HEK293 (cell line): ENCODE measurements around the gene RNF4.

ENCODE experiments used
- CTCF ChIA-PET: fragments of 350-600 bp; formaldehyde crosslinking; extraction: SDS; loops from one replicate; lab custom pipeline; 2021; ENCODE audit warnings: antibody characterized with exemption; lab: Yijun Ruan, JAX
- POLR2A ChIA-PET: fragments of 300-600 bp; formaldehyde crosslinking; extraction: SDS; loops from one replicate; lab custom pipeline; 2020; ENCODE audit warnings: antibody characterized with exemption, inconsistent platforms; lab: Yijun Ruan, JAX
- H3K27ac ChIP-seq: fragments of 200-500 bp; sonication (Bioruptor generic); 2 replicates; pipeline ENCODE4 v1.5.1; 2014; ENCODE audit warnings: low read depth, low read length, control low read depth, inconsistent platforms; ENCODE audit errors: extremely low read depth
- H3K36me3 ChIP-seq, 2 experiments: fragments of 200-500 bp in 1 of 2; sonication (Bioruptor generic) in 1 of 2; 1 replicate in 1 of 2; 2 replicates in 1 of 2; pipeline ENCODE4 v1.5.1; 2014 to 2017; ENCODE audit warnings: inconsistent platforms in 2 of 2, low read length in 2 of 2; ENCODE audit not compliant: control insufficient read depth in 2 of 2, insufficient read depth in 1 of 2
- H3K4me1 ChIP-seq: fragments of 200-500 bp; sonication (Bioruptor generic); 2 replicates; pipeline ENCODE4 v1.5.1; 2014; ENCODE audit warnings: mild to moderate bottlenecking, low read length, inconsistent platforms; ENCODE audit not compliant: control insufficient read depth, insufficient read depth
- H3K4me3 ChIP-seq: 2 replicates; pipeline ENCODE4 v1.5.1; 2011; ENCODE audit warnings: low read depth, mild to moderate bottlenecking, control low read depth, low read length, moderate library complexity
- H3K9me3 ChIP-seq: fragments of 200-500 bp; sonication (Bioruptor generic); 2 replicates; pipeline ENCODE4 v1.5.1; 2014; ENCODE audit warnings: low read depth, low read length, inconsistent platforms; ENCODE audit not compliant: control insufficient read depth, insufficient read depth
- BCL11A ChIP-seq: fragments of 450-650 bp; formaldehyde crosslinking; IDR thresholded peaks from 2 replicates; pipeline ENCODE4 v1.5.1; 2016; ENCODE audit warnings: low read depth, missing biosample characterization, missing genetic modification characterization
- PRDM6 ChIP-seq: fragments of 450-650 bp; formaldehyde crosslinking; IDR thresholded peaks from 2 replicates; pipeline ENCODE4 v1.5.1; 2017; ENCODE audit warnings: missing biosample characterization, missing genetic modification characterization
- SP3 ChIP-seq: fragments of 450-650 bp; formaldehyde crosslinking; IDR thresholded peaks from 2 replicates; pipeline ENCODE4 v1.5.1; 2016; ENCODE audit warnings: missing biosample characterization, missing genetic modification characterization
- TSHZ1 ChIP-seq: fragments of 450-650 bp; formaldehyde crosslinking; IDR thresholded peaks from 2 replicates; pipeline ENCODE4 v1.5.1; 2016; ENCODE audit warnings: missing biosample characterization, missing genetic modification characterization, borderline replicate concordance
- ZBTB10 ChIP-seq: fragments of 450-650 bp; formaldehyde crosslinking; IDR thresholded peaks from 2 replicates; pipeline ENCODE4 v1.5.1; 2016; ENCODE audit warnings: missing biosample characterization, missing genetic modification characterization
- ZBTB17 ChIP-seq: fragments of 450-650 bp; formaldehyde crosslinking; IDR thresholded peaks from 2 replicates; pipeline ENCODE4 v1.5.1; 2016; ENCODE audit warnings: missing biosample characterization, missing genetic modification characterization
- ZNF112 ChIP-seq: fragments of 450-650 bp; formaldehyde crosslinking; IDR thresholded peaks from 2 replicates; pipeline ENCODE4 v1.5.0; 2017; ENCODE audit warnings: missing biosample characterization, missing genetic modification characterization
- ZNF146 ChIP-seq: fragments of 450-650 bp; formaldehyde crosslinking; IDR thresholded peaks from 2 replicates; pipeline ENCODE4 v1.5.1; 2016; ENCODE audit warnings: missing biosample characterization, missing genetic modification characterization
- ZNF239 ChIP-seq: fragments of 450-650 bp; formaldehyde crosslinking; IDR thresholded peaks from 2 replicates; pipeline ENCODE4 v1.5.1; 2016; ENCODE audit warnings: missing biosample characterization, missing genetic modification characterization
- ZNF350 ChIP-seq: fragments of 450-650 bp; formaldehyde crosslinking; IDR thresholded peaks from 2 replicates; pipeline ENCODE4 v1.5.0; 2017; ENCODE audit warnings: missing biosample characterization, mild to moderate bottlenecking, missing genetic modification characterization
- ZNF354C ChIP-seq: fragments of 450-650 bp; formaldehyde crosslinking; IDR thresholded peaks from 2 replicates; pipeline ENCODE4 v1.5.1; 2016; ENCODE audit warnings: missing biosample characterization, missing genetic modification characterization, low read depth, borderline replicate concordance
- ZNF416 ChIP-seq: fragments of 450-650 bp; formaldehyde crosslinking; IDR thresholded peaks from 2 replicates; pipeline ENCODE4 v1.5.1; 2016; ENCODE audit warnings: missing biosample characterization, missing genetic modification characterization
- ZNF423 ChIP-seq: fragments of 450-650 bp; formaldehyde crosslinking; IDR thresholded peaks from 2 replicates; pipeline ENCODE4 v1.5.1; 2016; ENCODE audit warnings: missing biosample characterization, missing genetic modification characterization
- ZNF48 ChIP-seq: fragments of 450-650 bp; formaldehyde crosslinking; IDR thresholded peaks from 2 replicates; pipeline ENCODE4 v1.5.1; 2016; ENCODE audit warnings: missing biosample characterization, missing genetic modification characterization
- ZNF488 ChIP-seq: fragments of 450-650 bp; formaldehyde crosslinking; IDR thresholded peaks from 2 replicates; pipeline ENCODE4 v1.5.1; 2016; ENCODE audit warnings: missing biosample characterization, missing genetic modification characterization
- ZNF548 ChIP-seq: fragments of 450-650 bp; formaldehyde crosslinking; IDR thresholded peaks from 2 replicates; pipeline ENCODE4 v1.5.1; 2016; ENCODE audit warnings: missing biosample characterization, missing genetic modification characterization
- ZNF580 ChIP-seq: fragments of 450-650 bp; formaldehyde crosslinking; IDR thresholded peaks from 2 replicates; pipeline ENCODE4 v1.5.1; 2016; ENCODE audit warnings: missing biosample characterization, missing genetic modification characterization
- ZNF624 ChIP-seq: fragments of 450-650 bp; formaldehyde crosslinking; IDR thresholded peaks from 2 replicates; pipeline ENCODE4 v1.5.1; 2017; ENCODE audit warnings: missing biosample characterization, missing genetic modification characterization
- ZNF660 ChIP-seq: fragments of 450-650 bp; IDR thresholded peaks from 2 replicates; pipeline ENCODE4 v1.5.1; 2018; ENCODE audit warnings: missing biosample characterization, mild to moderate bottlenecking, missing genetic modification characterization
- ZNF843 ChIP-seq: fragments of 450-650 bp; formaldehyde crosslinking; IDR thresholded peaks from 2 replicates; pipeline ENCODE4 v1.5.1; 2016; ENCODE audit warnings: missing biosample characterization, missing genetic modification characterization
- ZXDB ChIP-seq: fragments of 450-650 bp; formaldehyde crosslinking; IDR thresholded peaks from 2 replicates; pipeline ENCODE4 v1.5.1; 2016; ENCODE audit warnings: missing biosample characterization, missing genetic modification characterization
- TF ChIP-seq, protein P1 (sequence below): fragments of 450-650 bp; formaldehyde crosslinking; IDR thresholded peaks from 2 replicates; pipeline ENCODE4 v1.5.1; 2016; ENCODE audit warnings: missing biosample characterization, missing genetic modification characterization
- TF ChIP-seq, protein P2 (sequence below): fragments of 450-650 bp; formaldehyde crosslinking; IDR thresholded peaks from 2 replicates; pipeline ENCODE4 v1.5.1; 2017; ENCODE audit warnings: missing biosample characterization, missing genetic modification characterization

The RNF4 gene

DNA sequence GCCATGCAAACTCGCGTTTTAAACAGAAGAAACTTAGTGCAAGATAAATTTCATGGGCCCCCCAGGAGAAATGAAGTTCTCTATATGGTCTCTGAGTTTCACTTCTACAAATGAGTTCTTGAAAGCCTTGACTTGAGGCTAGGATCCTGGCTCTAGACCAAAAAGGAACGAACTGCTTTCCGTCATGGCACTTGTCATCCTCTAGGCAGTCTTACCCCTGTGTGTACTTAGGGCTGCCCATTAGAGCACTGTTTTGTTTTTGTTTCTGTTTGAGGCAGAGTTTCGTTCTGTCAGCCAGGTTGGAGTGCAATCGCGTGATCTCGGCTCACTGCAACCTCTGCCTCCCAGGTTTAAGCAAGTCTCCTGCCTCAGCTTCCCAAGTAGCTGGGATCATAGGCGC is 29.0 kb downstream of the RNF4 start (continued):
- TF ChIP-seq ZBTB10 (tag by site-specific recombination) (no peak), ZNF416 (tag by site-specific recombination) (no peak), ZNF354C (tag by site-specific recombination) (no peak), ZBTB17 (tag by site-specific recombination) (no peak), BCL11A (tag by site-specific recombination) (no peak), ZNF112 (tag by site-specific recombination) (no peak), ZNF146 (tag by site-specific recombination) (no peak), ZNF239 (tag by site-specific recombination) (no peak), ZNF660 (no peak), ZNF350 (tag by site-specific recombination) (no peak)
- TF ChIP-seq, all 188 proteins: peak for 0

- H3K4me1 ChIP-seq, result no peaks in the 10 kb centered on the region
- peaks cover 18 to 86% of the 10 kb centered on the region in 2 experiments; a peak in 2 of 3 replicates for H3K36me3 ChIP-seq
- no peak for TF ChIP-seq ZNF624 (tag by site-specific recombination)
- no peak for TF ChIP-seq TSHZ1 (tag by site-specific recombination)
- no peak for TF ChIP-seq ZNF580 (tag by site-specific recombination)
- TF ChIP-seq, all 188 proteins: peak for 0
- H3K27ac ChIP-seq, result no peak overlapping the region
- no peak overlapping the region for H3K4me3 ChIP-seq
- H3K9me3 ChIP-seq, result no peaks in the 10 kb centered on the region
- CTCF ChIA-PET, result no interaction called here
- POLR2A ChIA-PET, result no interaction called here
Measured at GRCh38 chr4:2500547-2500946, 31.6 kb downstream of the RNF4 start.

DNA sequence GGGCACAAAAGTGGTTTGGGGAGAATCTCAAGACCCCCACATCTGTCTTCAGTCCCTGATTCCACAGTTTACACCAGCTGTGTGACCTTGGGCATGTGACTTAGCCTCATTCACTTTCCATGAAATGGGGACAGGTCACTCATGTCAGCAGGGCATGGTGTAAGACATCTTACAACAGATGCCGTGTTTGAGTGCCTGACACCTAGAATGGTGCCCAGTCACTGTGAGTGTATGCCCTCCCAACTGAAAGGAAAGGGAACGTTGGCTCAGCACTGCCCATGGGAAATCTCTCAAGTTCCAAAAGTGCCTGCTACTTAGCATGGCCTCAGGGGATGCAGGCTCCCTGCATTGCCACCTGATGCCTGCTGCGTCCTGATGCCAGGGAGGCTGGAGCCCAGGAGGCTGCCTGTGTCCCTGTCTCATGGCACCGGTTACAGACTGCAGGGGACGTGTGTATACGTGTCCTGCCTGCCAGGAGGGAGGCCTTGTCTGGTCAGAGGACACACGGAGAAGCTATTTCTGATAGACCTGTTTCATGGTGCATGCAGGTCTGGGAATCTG is 32.2 kb downstream of the RNF4 start:
- H3K36me3 ChIP-seq, result peaks cover 18 to 86% of the 10 kb centered on the region in 2 experiments; a peak in 2 of 3 replicates
- no peaks in the 10 kb centered on the region for H3K9me3 ChIP-seq
- H3K27ac ChIP-seq, result no peak overlapping the region
- CTCF ChIA-PET, result interaction anchor here (0.6 kb wide), 2 partner anchors 33 to 280 kb away, joined by 3 to 5 read pairs; no protein-coding TSS in a partner anchor
- H3K4me1 ChIP-seq, result no peaks in the 10 kb centered on the region
- no peak overlapping the region for H3K4me3 ChIP-seq
- POLR2A ChIA-PET, result no interaction called here
- TF ChIP-seq ZXDB (tag by site-specific recombination) (no peak), ZNF548 (tag by site-specific recombination) (no peak), ZNF423 (tag by site-specific recombination) (no peak), ZNF843 (no peak), ZNF48 (tag by site-specific recombination) (no peak), SP3 (no peak), PRDM6 (no peak), ZNF488 (no peak)
- TF ChIP-seq, protein P1, sequence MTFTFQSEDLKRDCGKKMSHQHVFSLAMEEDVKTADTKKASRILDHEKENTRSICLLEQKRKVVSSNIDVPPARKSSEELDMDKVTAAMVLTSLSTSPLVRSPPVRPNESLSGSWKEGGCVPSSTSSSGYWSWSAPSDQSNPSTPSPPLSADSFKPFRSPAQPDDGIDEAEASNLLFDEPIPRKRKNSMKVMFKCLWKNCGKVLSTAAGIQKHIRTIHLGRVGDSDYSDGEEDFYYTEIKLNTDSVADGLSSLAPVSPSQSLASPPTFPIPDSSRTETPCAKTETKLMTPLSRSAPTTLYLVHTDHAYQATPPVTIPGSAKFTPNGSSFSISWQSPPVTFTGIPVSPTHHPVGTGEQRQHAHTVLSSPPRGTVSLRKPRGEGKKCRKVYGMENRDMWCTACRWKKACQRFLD (tag by site-specific recombination), result no peak
- TF ChIP-seq, protein P2, sequence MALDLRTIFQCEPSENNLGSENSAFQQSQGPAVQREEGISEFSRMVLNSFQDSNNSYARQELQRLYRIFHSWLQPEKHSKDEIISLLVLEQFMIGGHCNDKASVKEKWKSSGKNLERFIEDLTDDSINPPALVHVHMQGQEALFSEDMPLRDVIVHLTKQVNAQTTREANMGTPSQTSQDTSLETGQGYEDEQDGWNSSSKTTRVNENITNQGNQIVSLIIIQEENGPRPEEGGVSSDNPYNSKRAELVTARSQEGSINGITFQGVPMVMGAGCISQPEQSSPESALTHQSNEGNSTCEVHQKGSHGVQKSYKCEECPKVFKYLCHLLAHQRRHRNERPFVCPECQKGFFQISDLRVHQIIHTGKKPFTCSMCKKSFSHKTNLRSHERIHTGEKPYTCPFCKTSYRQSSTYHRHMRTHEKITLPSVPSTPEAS (tag by site-specific recombination), result no peak
